ENCODE measurements around the gene BLTP3B.

DNA sequence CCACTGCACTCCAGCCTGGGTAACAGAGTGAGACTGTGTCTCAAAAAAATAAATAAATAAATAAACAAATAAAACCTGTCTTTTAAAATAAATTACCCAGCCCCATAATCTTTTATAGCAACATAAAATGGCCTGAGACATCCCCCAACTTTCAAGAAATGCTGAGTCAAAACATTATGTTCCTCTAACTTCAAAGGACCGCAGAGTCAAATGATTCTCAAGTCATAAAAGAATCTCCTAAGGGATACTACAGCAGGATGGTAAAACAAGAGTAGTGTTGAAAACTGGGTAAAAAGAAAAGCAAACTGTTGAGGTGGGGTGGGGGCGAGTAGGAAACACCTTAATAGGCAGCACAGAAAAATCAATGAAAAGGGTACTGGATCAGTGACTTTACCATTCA is 9.5 kb downstream of the BLTP3B start:
- TF ChIP-seq HOXA7 (CRISPR knock-in tag; IDR thresholded peaks at IDR 0.05) (no peak), CHD2 (IDR thresholded peaks at IDR 0.05; ENCODE audit: low read depth, low read length) (no peak), FOXP4 (CRISPR knock-in tag; IDR thresholded peaks at IDR 0.05) (no peak)
- TF ChIP-seq, protein P1, sequence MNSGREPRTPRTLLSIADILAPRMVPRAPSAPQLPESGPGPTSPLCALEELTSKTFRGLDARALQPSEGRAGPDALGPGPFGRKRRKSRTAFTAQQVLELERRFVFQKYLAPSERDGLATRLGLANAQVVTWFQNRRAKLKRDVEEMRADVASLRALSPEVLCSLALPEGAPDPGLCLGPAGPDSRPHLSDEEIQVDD (CRISPR knock-in tag; IDR thresholded peaks at IDR 0.05; ENCODE audit: borderline replicate concordance): no peak

All from HepG2 (cell line).